HUES64 (cell line): ENCODE results near the gene GZF1.

ENCODE experiments used
- H3K27ac ChIP-seq: 2 replicates; pipeline ENCODE4 v1.7.0; 2013; ENCODE audit warnings: low read depth, low read length, inconsistent platforms
- H3K27me3 ChIP-seq: 2 replicates; pipeline ENCODE4 v1.6.1; 2013; ENCODE audit warnings: mild to moderate bottlenecking, low read length; ENCODE audit not compliant: insufficient read depth
- H3K36me3 ChIP-seq: 2 replicates; pipeline ENCODE4 v1.6.1; 2013; ENCODE audit warnings: mild to moderate bottlenecking, low read length; ENCODE audit not compliant: insufficient read depth
- H3K4me1 ChIP-seq: 2 replicates; pipeline ENCODE4 v1.6.1; 2013; ENCODE audit warnings: mild to moderate bottlenecking, low read length, moderate library complexity; ENCODE audit not compliant: insufficient read depth
- H3K4me3 ChIP-seq: 2 replicates; pipeline ENCODE4 v1.5.1; 2013; ENCODE audit warnings: mild to moderate bottlenecking, low read length, moderate library complexity
- H3K9ac ChIP-seq: 2 replicates; pipeline ENCODE4 v1.6.1; 2013; ENCODE audit warnings: mild to moderate bottlenecking, low read depth, low read length
- H3K9me3 ChIP-seq: 2 replicates; pipeline ENCODE4 v1.6.1; 2013; ENCODE audit warnings: low read depth, low read length; ENCODE audit not compliant: insufficient read depth
- WGBS: fragments of 150-250, 120-280 bp; methylation state at CpG from one replicate; pipeline ENCODE4 v1.1.7; 2013; ENCODE audit warnings: missing lambda C conversion rate; 5-methylcytosine and 5-hydroxymethylcytosine counted together

GZF1 gene

GRCh38 chr20:23396950-23397627, 35.1 kb downstream of the GZF1 start:
- Histone ChIP-seq H3K27ac (no peak overlapping the region), H3K4me3 (no peak overlapping the region), H3K4me1 (peaks cover 1% of the 10 kb centered on the region), H3K9me3 (no peaks in the 10 kb centered on the region), H3K9ac (no peak overlapping the region), H3K36me3 (peaks cover 52% of the 10 kb centered on the region), H3K27me3 (no peaks in the 10 kb centered on the region)
- WGBS: 94% methylated on average over 6 of the region's 6 CpGs

- no peaks in the 10 kb centered on the region; the same call in 1 of the 2 replicates for H3K4me1 ChIP-seq
- peaks cover 58% of the 10 kb centered on the region for H3K36me3 ChIP-seq
- no peaks in the 10 kb centered on the region for H3K27me3 ChIP-seq
- no peak overlapping the region for H3K9ac ChIP-seq
- 89% methylated on average over 2 of the region's 2 CpGs for WGBS
- H3K27ac ChIP-seq: no peak overlapping the region
- no peak overlapping the region for H3K4me3 ChIP-seq
- H3K9me3 ChIP-seq: no peaks in the 10 kb centered on the region
Observed at GRCh38 chr20:23397961-23398360, 36.0 kb downstream of the GZF1 start.

GRCh38 chr20:23399568-23400241, 37.7 kb downstream of the GZF1 start:
- Histone ChIP-seq H3K4me3 (no peak overlapping the region), H3K9ac (no peak overlapping the region), H3K9me3 (no peaks in the 10 kb centered on the region), H3K27ac (no peak overlapping the region), H3K4me1 (no peaks in the 10 kb centered on the region), H3K27me3 (no peaks in the 10 kb centered on the region), H3K36me3 (peaks cover 43% of the 10 kb centered on the region)
- WGBS: 90% methylated on average over 6 of the region's 6 CpGs

- no peaks in the 10 kb centered on the region for H3K27me3 ChIP-seq
- H3K36me3 ChIP-seq: peaks cover 34% of the 10 kb centered on the region
- H3K4me3 ChIP-seq: no peak overlapping the region
- H3K27ac ChIP-seq: no peak overlapping the region
- H3K9me3 ChIP-seq: no peaks in the 10 kb centered on the region
- H3K4me1 ChIP-seq: no peaks in the 10 kb centered on the region
- 94% methylated on average over 5 of the region's 5 CpGs for WGBS
- no peak overlapping the region for H3K9ac ChIP-seq
Observed at GRCh38 chr20:23401051-23401450, 39.1 kb downstream of the GZF1 start.

- Histone ChIP-seq H3K9ac (no peak overlapping the region), H3K27me3 (no peaks in the 10 kb centered on the region), H3K9me3 (no peaks in the 10 kb centered on the region), H3K36me3 (peaks cover 27% of the 10 kb centered on the region), H3K4me1 (no peaks in the 10 kb centered on the region), H3K27ac (no peak overlapping the region), H3K4me3 (no peak overlapping the region)
- 94% methylated on average over 5 of the region's 5 CpGs for WGBS
Observed at GRCh38 chr20:23403751-23404150, 41.8 kb downstream of the GZF1 start.

GRCh38 chr20:23404196-23404595, 42.2 kb downstream of the GZF1 start:
- no peak overlapping the region for H3K4me3 ChIP-seq
- peaks cover 27% of the 10 kb centered on the region for H3K36me3 ChIP-seq
- no peak overlapping the region for H3K27ac ChIP-seq
- H3K9me3 ChIP-seq: no peaks in the 10 kb centered on the region
- H3K4me1 ChIP-seq: no peaks in the 10 kb centered on the region
- H3K27me3 ChIP-seq: no peaks in the 10 kb centered on the region
- 95% methylated on average over 3 of the region's 3 CpGs for WGBS
- H3K9ac ChIP-seq: no peak overlapping the region

GRCh38 chr20:23406880-23407279, 44.9 kb downstream of the GZF1 start:
- 100% methylated on average over 1 of the region's 1 CpG for WGBS
- peaks cover 9% of the 10 kb centered on the region for H3K4me1 ChIP-seq
- no peaks in the 10 kb centered on the region for H3K27me3 ChIP-seq
- no peaks in the 10 kb centered on the region for H3K9me3 ChIP-seq
- H3K9ac ChIP-seq: no peak overlapping the region
- H3K4me3 ChIP-seq: no peak overlapping the region
- peaks cover 12% of the 10 kb centered on the region for H3K36me3 ChIP-seq
- H3K27ac ChIP-seq: no peak overlapping the region

GRCh38 chr20:23407781-23408464, 45.9 kb downstream of the GZF1 start:
- H3K9me3 ChIP-seq: no peaks in the 10 kb centered on the region
- no peak overlapping the region for H3K4me3 ChIP-seq
- no peaks in the 10 kb centered on the region for H3K27me3 ChIP-seq
- peaks cover 9% of the 10 kb centered on the region for H3K4me1 ChIP-seq
- no peak overlapping the region for H3K9ac ChIP-seq
- no peak overlapping the region for H3K27ac ChIP-seq
- WGBS: no CpG with 5 or more reads among the region's 2 CpGs
- 0 out of 2 replicates have a peak, but pooled peaks cover 3% of the 10 kb centered on the region for H3K36me3 ChIP-seq

- no peaks in the 10 kb centered on the region for H3K27me3 ChIP-seq
- H3K9ac ChIP-seq: no peak overlapping the region
- H3K4me1 ChIP-seq: peaks cover 9% of the 10 kb centered on the region
- 100% methylated on average over 2 of the region's 2 CpGs for WGBS
- H3K27ac ChIP-seq: no peak overlapping the region
- no peak overlapping the region for H3K4me3 ChIP-seq
- no peaks in the 10 kb centered on the region for H3K9me3 ChIP-seq
- H3K36me3 ChIP-seq: 0 out of 2 replicates have a peak, but pooled peaks cover 3% of the 10 kb centered on the region
Observed at GRCh38 chr20:23408957-23409356, 47.0 kb downstream of the GZF1 start.

GRCh38 chr20:23409800-23410199, 47.8 kb downstream of the GZF1 start:
- H3K27me3 ChIP-seq: no peaks in the 10 kb centered on the region
- H3K27ac ChIP-seq: no peak overlapping the region
- H3K36me3 ChIP-seq: no peaks in the 10 kb centered on the region
- H3K4me3 ChIP-seq: no peak overlapping the region
- no peak overlapping the region for H3K9ac ChIP-seq
- no peaks in the 10 kb centered on the region for H3K9me3 ChIP-seq
- WGBS: 85% methylated on average over 3 of the region's 3 CpGs
- peaks cover 9% of the 10 kb centered on the region for H3K4me1 ChIP-seq

- whole genome bisulfite sequencing: 90% methylated on average over 3 of the region's 3 CpGs
- no peaks in the 10 kb centered on the region for H3K9me3 ChIP-seq
- no peaks in the 10 kb centered on the region for H3K36me3 ChIP-seq
- no peak overlapping the region for H3K4me3 ChIP-seq
- H3K4me1 ChIP-seq: peaks cover 9% of the 10 kb centered on the region
- H3K27ac ChIP-seq: no peak overlapping the region
- H3K27me3 ChIP-seq: no peaks in the 10 kb centered on the region
- no peak overlapping the region for H3K9ac ChIP-seq
Observed at GRCh38 chr20:23410916-23411695, 49.1 kb downstream of the GZF1 start.
